K562 (cell line): Measurements from ENCODE around the gene KRT222. TPM values are rescaled to one million over a fixed set of nuclear protein-coding genes. Genes with fewer than 3 reads are reported as not detected.

Experiments used
- ATAC-seq: fragments of 200-7000 bp; cut with Tn5 transposase; 3 replicates; pipeline ENCODE4 v1.9.1; 2020; ENCODE audit warnings: moderate library complexity
- BruUV-seq: library from RNA; stranded (reverse); fragments of 400-500 nt; replicated peaks from 2 replicates; lab custom pipeline; 2021; lab: Mats Ljungman, UMichigan
- CTCF ChIA-PET: fragments of 300-600 bp; formaldehyde crosslinking; extraction: SDS; loops from one replicate; lab custom pipeline; 2021; ENCODE audit warnings: low intra/inter-chr PET ratio; lab: Yijun Ruan, JAX
- POLR2A ChIA-PET: fragments of 300-600, 350-650 bp; sonication (Branson Sonifier 250); formaldehyde crosslinking; extraction: SDS; loops from one replicate; lab custom pipeline; 2021; ENCODE audit warnings: antibody characterized with exemption, inconsistent platforms; lab: Yijun Ruan, JAX
- DNase-seq, 4 experiments: peaks; one replicate each; pipeline versions ENCODE4 v3.0.0 to v3.0.0-alpha.2; 2011 to 2018; ENCODE audit warnings: low spot score in 3 of 4, mixed read lengths in 3 of 4; ENCODE audit errors: extremely low read depth in 1 of 4
- FAIRE-seq: peaks from 2 replicates; lab custom pipeline; 2011; peaks lifted over from hg19 to GRCh38; lab: Jason Lieb, UNC
- H2AFZ ChIP-seq: 2 replicates; pipeline ENCODE4 v1.6.0; 2011; ENCODE audit warnings: low read depth, low read length, control low read depth, inconsistent platforms
- H3K27ac ChIP-seq: fragments of 200-600 bp; 3 replicates; pipeline ENCODE4 v1.8.0; 2011; ENCODE audit warnings: low read depth, mild to moderate bottlenecking, control low read depth, inconsistent platforms, low read length, moderate library complexity, mixed read lengths; ENCODE audit errors: extremely low read depth
- H3K27me3 ChIP-seq, 2 experiments: fragments of 300-600 bp in 1 of 2; 2 replicates in 1 of 2; 3 replicates in 1 of 2; pipeline versions ENCODE4 v1.6.0 to v1.8.0; 2011; ENCODE audit warnings: inconsistent platforms in 2 of 2, low read length in 2 of 2, mild to moderate bottlenecking in 1 of 2, mixed read lengths in 1 of 2, moderate library complexity in 1 of 2; ENCODE audit not compliant: control insufficient read depth in 2 of 2, insufficient read depth in 2 of 2
- H3K36me3 ChIP-seq: fragments of 300-600 bp; 3 replicates; pipeline ENCODE4 v1.8.0; 2011; ENCODE audit warnings: mild to moderate bottlenecking, low read length, inconsistent platforms; ENCODE audit not compliant: control insufficient read depth, insufficient read depth
- H3K4me1 ChIP-seq, 2 experiments: fragments of 200-600 bp in 1 of 2; replicated peaks in 1 of 2; 2 replicates in 1 of 2; 3 replicates in 1 of 2; pipeline versions ENCODE4 v1.5.1 to v1.8.0; 2011; ENCODE audit warnings: inconsistent platforms in 2 of 2, low read length in 2 of 2, mild to moderate bottlenecking in 1 of 2, mixed read lengths in 1 of 2, moderate library complexity in 1 of 2; ENCODE audit not compliant: control insufficient read depth in 2 of 2, insufficient read depth in 2 of 2
- H3K4me2 ChIP-seq: 2 replicates; pipeline ENCODE4 v1.6.1; 2011; ENCODE audit warnings: low read length, control low read depth, inconsistent platforms, mixed read lengths; ENCODE audit not compliant: insufficient read depth
- H3K4me3 ChIP-seq: fragments of 200-600 bp; sonication (generic), shearing (Covaris generic); 2 replicates; pipeline ENCODE4 v1.5.1; 2016; ENCODE audit warnings: control low read depth, inconsistent platforms
- H3K79me2 ChIP-seq: fragments of 200-600 bp; 3 replicates; pipeline ENCODE4 v1.8.0; 2011; ENCODE audit warnings: low read length, inconsistent platforms; ENCODE audit not compliant: control insufficient read depth, insufficient read depth
- H3K9ac ChIP-seq, 2 experiments: 2 replicates each; pipeline versions ENCODE4 v1.6.0 to v1.6.1; 2011; ENCODE audit warnings: low read depth in 2 of 2, low read length in 2 of 2, control low read depth in 1 of 2, inconsistent platforms in 1 of 2, mild to moderate bottlenecking in 1 of 2, mixed read lengths in 1 of 2; ENCODE audit not compliant: insufficient read depth in 1 of 2
- H3K9me1 ChIP-seq: one replicate; pipeline ENCODE4 v1.6.0; 2011; ENCODE audit warnings: inconsistent platforms, mild to moderate bottlenecking, low read length, moderate library complexity; ENCODE audit not compliant: control insufficient read depth, insufficient read depth
- H3K9me3 ChIP-seq: replicated peaks from 2 replicates; pipeline ENCODE4 v1.5.1; 2011; ENCODE audit warnings: low read depth, low read length, inconsistent platforms; ENCODE audit not compliant: control insufficient read depth, insufficient read depth
- H4K20me1 ChIP-seq: replicated peaks from 2 replicates; pipeline ENCODE4 v1.6.1; 2011; ENCODE audit warnings: low read length, inconsistent platforms, mixed read lengths; ENCODE audit not compliant: control insufficient read depth, insufficient read depth
- ARID1B ChIP-seq: fragments of 450-650 bp; IDR thresholded peaks from 2 replicates; pipeline ENCODE4 v1.6.1; 2016; ENCODE audit warnings: antibody characterized with exemption, mild to moderate bottlenecking, inconsistent platforms
- CBFA2T3 ChIP-seq: fragments of 450-650 bp; IDR thresholded peaks from 2 replicates; pipeline ENCODE4 v1.6.1; 2017
- FOXJ2 ChIP-seq: fragments of 200-800 bp; sonication (Bioruptor generic); IDR thresholded peaks from 2 replicates; pipeline ENCODE4 v1.6.1; 2016; ENCODE audit warnings: missing genetic modification characterization, missing compliant biosample characterization
- MXI1 ChIP-seq: IDR thresholded peaks from 2 replicates; pipeline ENCODE4 v1.6.1; 2011; ENCODE audit warnings: low read depth, mild to moderate bottlenecking, improper control_type of control experiment, low read length
- RFX1 ChIP-seq: fragments of 450-650 bp; IDR thresholded peaks from 2 replicates; pipeline ENCODE4 v1.6.1; 2016; ENCODE audit warnings: mild to moderate bottlenecking, moderate library complexity
- SMARCC2 ChIP-seq: fragments of 450-650 bp; IDR thresholded peaks from 2 replicates; pipeline ENCODE4 v1.6.1; 2017; ENCODE audit warnings: antibody characterized with exemption, moderate library complexity, mild to moderate bottlenecking, low read depth
- SRF ChIP-seq, 2 experiments: fragments of 250-450, 450-650 bp in 1 of 2; sonication (Bioruptor Pico) in 1 of 2; sonication (generic) in 1 of 2; formaldehyde crosslinking; IDR thresholded peaks; 2 replicates each; pipeline versions ENCODE4 v1.5.0 to v1.5.1; 2020 to 2022; ENCODE audit warnings: mild to moderate bottlenecking in 1 of 2, missing genetic modification reagents in 1 of 2
- ZBTB11 ChIP-seq, 3 experiments: fragments of 200-800 bp in 1 of 3; fragments of 250-450 bp in 1 of 3; fragments of 450-650 bp in 1 of 3; sonication (Bioruptor Pico) in 1 of 3; sonication (Bioruptor generic) in 1 of 3; formaldehyde crosslinking in 1 of 3; IDR thresholded peaks; 2 replicates each; pipeline versions ENCODE4 v1.6.1 to v1.8.0; 2016 to 2022; ENCODE audit warnings: mild to moderate bottlenecking in 2 of 3, missing genetic modification characterization in 2 of 3, missing compliant biosample characterization in 1 of 3, moderate library complexity in 1 of 3
- ZNF280B ChIP-seq: fragments of 250-450 bp; sonication (Bioruptor Pico); IDR thresholded peaks from 2 replicates; pipeline ENCODE4 v1.5.1; 2021; ENCODE audit warnings: mild to moderate bottlenecking
- ZNF609 ChIP-seq: sonication (generic); formaldehyde crosslinking; IDR thresholded peaks from 2 replicates; pipeline ENCODE4 v1.8.1; 2023; ENCODE audit warnings: missing genetic modification reagents, mild to moderate bottlenecking, borderline replicate concordance
- ZNF707 ChIP-seq: fragments of 250-450 bp; sonication (Bioruptor Pico); conservative IDR thresholded peaks from 2 replicates; pipeline ENCODE4 v1.8.0; 2022; ENCODE audit warnings: inconsistent platforms, mild to moderate bottlenecking, moderate library complexity
- WGBS: fragments of 100-300 bp; shearing (Covaris generic); methylation state at CpG from one replicate; pipeline ENCODE4 v1.1.6; 2016; ENCODE audit warnings: low coverage, mixed read lengths; ENCODE audit not compliant: insufficient coverage; ENCODE audit errors: missing lambda C conversion rate; 5-methylcytosine and 5-hydroxymethylcytosine counted together
- in situ Hi-C: fragments of 300-500 bp; cut with MboI; formaldehyde crosslinking; loops from 4 replicates; pipeline ENCODE4 v1.15.0; 2018; ENCODE audit warnings: inconsistent platforms, mixed read lengths
- intact Hi-C: fragments of 100-400 bp; cut with micrococcal nuclease; formaldehyde crosslinking; loops from 2 replicates; pipeline ENCODE4 v1.14.2; 2022
- polyA plus RNA-seq, 8 experiments: library from polyadenylated mRNA; depleted of rRNA in 4 of 8; stranded (reverse) in 5 of 8; unstranded in 3 of 8; fragments of >200 nt; fragmentation: Nextera tagmentation in 2 of 8; fragmentation: Illumina TruSeq in 1 of 8; extraction: Ambion mirVana in 2 of 8; extraction: Trizol in 1 of 8; gene quantifications; 2 replicates each; pipeline versions ENCODE4 v1.2.1 to v1.2.3, GENCODE V29; 2011 to 2014; ENCODE audit warnings: inconsistent platforms in 1 of 8, missing spikeins in 1 of 8
- total RNA-seq, 7 experiments: library from RNA; depleted of rRNA in 6 of 7; stranded (reverse); fragments of >200 nt in 6 of 7; fragmentation: Illumina TruSeq in 2 of 7; extraction: Trizol in 2 of 7; gene quantifications; 2 replicates each; pipeline versions ENCODE4 v1.2.1 to v1.2.3, GENCODE V29; 2011 to 2021; ENCODE audit warnings: low replicate concordance in 1 of 7

KRT222 gene
- total and polyA plus RNA-seq, 9 of the 15 experiments (the other 6 are each of a cell fraction or from before 2014, with no cell fraction given), result 0.03 to 0.11 (median 0.05) TPM; not detected in 5

- BruUV-seq, result no TSS peak
- Histone ChIP-seq H4K20me1 (no peaks in the 10 kb centered on the region), H3K9ac (no peak overlapping the region), H3K4me3 (no peak overlapping the region), H3K79me2 (peaks cover 22% of the 10 kb centered on the region), H3K9me1 (no peaks in the 10 kb centered on the region), H2AFZ (peak overlapping the region; percentile 56), H3K4me1 (peaks cover 11 to 12% of the 10 kb centered on the region in 2 experiments; a peak in 3 of 5 replicates), H3K36me3 (no peaks in the 10 kb centered on the region), H3K9me3 (no peaks in the 10 kb centered on the region), H3K27ac (no peak overlapping the region), H3K4me2 (no peak overlapping the region), H3K27me3 (no peaks in the 10 kb centered on the region)
- ATAC-seq (no peak), DNase-seq (peak in 1 of 4 experiments; percentile 16), FAIRE-seq (no peak)
- ChIA-PET POLR2A (interaction anchor here (0.6 to 1.3 kb wide), 2 partner anchors 70 to 84 kb away, joined by 3 read pairs; no protein-coding TSS in a partner anchor), CTCF (interaction anchor here (0.5 kb wide), 1 partner anchor 287 kb away, joined by 6 read pairs; no protein-coding TSS in a partner anchor)
- 32% methylated on average over 5 of the region's 5 CpGs for WGBS
- TF ChIP-seq SRF (CRISPR knock-in tag; IDR thresholded peaks at IDR 0.05) (peak in 1 of 2 experiments; percentile 69; a peak in 1 of 4 replicates), SMARCC2 (no peak), ARID1B (0 out of 2 replicates have a peak, but pooled peaks have one; percentile 7), ZNF609 (CRISPR knock-in tag) (no peak), ZNF280B (CRISPR knock-in tag) (no peak), RFX1 (peak; percentile 57), CBFA2T3 (peak; percentile 25; the same call in 1 of the 2 replicates), FOXJ2 (tag) (peak; percentile 96), ZNF707 (CRISPR knock-in tag) (no peak), ZBTB11 (CRISPR knock-in tag; IDR thresholded peaks at IDR 0.05) (peak in 1 of 3 experiments; percentile 51; a peak in 1 of 6 replicates), MXI1 (0 out of 2 replicates have a peak, but pooled peaks have one; percentile 19)
- intact Hi-C loops, result no loop called here
- in situ Hi-C loops, result no loop called here
These were observed 13.0 kb downstream of the KRT222 start for GRCh38 chr17:40651939-40652338.
